Measurements from ENCODE around the gene ATAD3B. TPM values are rescaled to one million over a fixed set of nuclear protein-coding genes. Genes with fewer than 3 reads are reported as not detected.
"Not testable (repeated sequence)": the region's sequence is repeated elsewhere in the genome, so short reads cannot be mapped to it uniquely, and the experiment has no call there.

ATAD3B gene, protein sequence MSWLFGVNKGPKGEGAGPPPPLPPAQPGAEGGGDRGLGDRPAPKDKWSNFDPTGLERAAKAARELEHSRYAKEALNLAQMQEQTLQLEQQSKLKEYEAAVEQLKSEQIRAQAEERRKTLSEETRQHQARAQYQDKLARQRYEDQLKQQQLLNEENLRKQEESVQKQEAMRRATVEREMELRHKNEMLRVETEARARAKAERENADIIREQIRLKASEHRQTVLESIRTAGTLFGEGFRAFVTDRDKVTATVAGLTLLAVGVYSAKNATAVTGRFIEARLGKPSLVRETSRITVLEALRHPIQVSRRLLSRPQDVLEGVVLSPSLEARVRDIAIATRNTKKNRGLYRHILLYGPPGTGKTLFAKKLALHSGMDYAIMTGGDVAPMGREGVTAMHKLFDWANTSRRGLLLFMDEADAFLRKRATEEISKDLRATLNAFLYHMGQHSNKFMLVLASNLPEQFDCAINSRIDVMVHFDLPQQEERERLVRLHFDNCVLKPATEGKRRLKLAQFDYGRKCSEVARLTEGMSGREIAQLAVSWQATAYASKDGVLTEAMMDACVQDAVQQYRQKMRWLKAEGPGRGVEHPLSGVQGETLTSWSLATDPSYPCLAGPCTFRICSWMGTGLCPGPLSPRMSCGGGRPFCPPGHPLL
- 24.0 and 33.8 TPM in 2 replicates for total RNA-seq (2014; rRNA removed; shearing (Covaris generic))

DNA sequence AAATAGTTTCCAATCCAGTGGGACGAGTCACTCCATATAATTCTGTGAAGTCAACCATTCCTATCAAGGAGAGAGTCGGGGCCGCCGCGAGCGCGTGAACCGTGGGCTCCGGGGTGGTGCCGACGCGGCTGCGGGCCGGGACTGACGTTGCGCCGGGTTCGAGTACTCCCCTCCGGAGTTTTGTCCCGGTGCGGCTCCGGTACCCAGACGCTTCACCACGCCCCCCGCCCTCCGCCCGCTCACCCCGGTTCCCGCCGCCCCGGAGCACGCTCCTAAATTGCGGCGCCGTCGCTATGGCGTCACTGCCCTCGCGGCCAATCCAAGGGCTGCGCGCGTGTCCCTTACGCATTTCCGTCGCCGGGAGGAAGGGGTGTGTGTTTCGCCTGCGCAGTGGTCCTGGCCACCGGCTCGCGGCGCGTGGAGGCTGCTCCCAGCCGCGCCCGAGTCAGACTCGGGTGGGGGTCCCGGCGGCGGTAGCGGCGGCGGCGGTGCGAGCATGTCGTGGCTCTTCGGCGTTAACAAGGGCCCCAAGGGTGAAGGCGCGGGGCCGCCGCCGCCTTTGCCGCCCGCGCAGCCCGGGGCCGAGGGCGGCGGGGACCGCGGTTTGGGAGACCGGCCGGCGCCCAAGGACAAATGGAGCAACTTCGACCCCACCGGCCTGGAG, at the start of gene ATAD3B:
ATAD3B (plus strand) TSS at position 377 of the 664 bp plus-strand sequence; CDS start at position 497, 120 bp downstream.
- peak within 1 kb of the TSS; percentile 19 for H3K27ac ChIP-seq
- no peaks in the 10 kb centered on the region for H3K9me3 ChIP-seq (replicated peaks)
- peaks cover 14% of the 10 kb centered on the region for H3K36me3 ChIP-seq
- H3K4me3 ChIP-seq, result peak within 1 kb of the TSS; percentile 56
- H3K4me1 ChIP-seq (replicated peaks), result peaks cover 16% of the 10 kb centered on the region; the same call in 1 of the 2 replicates
- H3K27me3 ChIP-seq (replicated peaks), result no peaks in the 10 kb centered on the region
- peak; percentile 86 to 94 for DNase-seq (ENCODE audit: low read depth in 1 of 2, low spot score in 2 of 2)

DNA sequence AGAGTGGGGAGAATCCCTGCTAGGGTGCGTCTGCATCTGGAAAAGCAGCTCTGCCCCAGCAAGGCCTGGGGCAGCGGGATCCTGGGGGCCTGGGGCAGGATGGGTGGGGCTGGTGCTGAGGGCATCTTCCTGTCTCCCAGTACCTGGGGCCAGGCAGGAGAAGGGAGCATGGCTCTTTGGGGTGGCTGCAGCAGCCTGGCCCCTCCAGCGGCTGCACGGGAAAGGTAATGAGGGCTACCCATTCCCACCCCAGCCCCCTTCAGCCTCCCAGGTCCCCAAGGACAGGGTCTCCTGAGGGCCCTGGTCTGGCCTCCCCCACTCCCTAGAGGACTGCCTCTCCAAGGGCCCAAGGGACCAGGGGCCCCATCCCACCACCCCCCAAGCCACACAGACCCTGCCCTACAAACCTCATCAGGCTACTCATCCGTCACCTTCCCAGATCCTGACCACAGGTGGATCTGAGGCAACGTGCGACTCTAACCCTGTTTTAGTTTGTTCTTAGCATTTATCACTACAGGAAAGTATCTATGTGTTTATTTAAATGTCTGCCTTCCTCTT, 49.6 kb upstream of the ATAD3B start:
- Histone ChIP-seq H3K27me3 (replicated peaks) (no peaks in the 10 kb centered on the region), H3K4me1 (replicated peaks) (peaks cover 7% of the 10 kb centered on the region), H3K4me3 (no peak overlapping the region), H3K27ac (no peak overlapping the region), H3K9me3 (replicated peaks) (no peaks in the 10 kb centered on the region), H3K36me3 (no peaks in the 10 kb centered on the region)
- DNase-seq (ENCODE audit: low read depth in 1 of 2, low spot score in 2 of 2), result no peak

DNA sequence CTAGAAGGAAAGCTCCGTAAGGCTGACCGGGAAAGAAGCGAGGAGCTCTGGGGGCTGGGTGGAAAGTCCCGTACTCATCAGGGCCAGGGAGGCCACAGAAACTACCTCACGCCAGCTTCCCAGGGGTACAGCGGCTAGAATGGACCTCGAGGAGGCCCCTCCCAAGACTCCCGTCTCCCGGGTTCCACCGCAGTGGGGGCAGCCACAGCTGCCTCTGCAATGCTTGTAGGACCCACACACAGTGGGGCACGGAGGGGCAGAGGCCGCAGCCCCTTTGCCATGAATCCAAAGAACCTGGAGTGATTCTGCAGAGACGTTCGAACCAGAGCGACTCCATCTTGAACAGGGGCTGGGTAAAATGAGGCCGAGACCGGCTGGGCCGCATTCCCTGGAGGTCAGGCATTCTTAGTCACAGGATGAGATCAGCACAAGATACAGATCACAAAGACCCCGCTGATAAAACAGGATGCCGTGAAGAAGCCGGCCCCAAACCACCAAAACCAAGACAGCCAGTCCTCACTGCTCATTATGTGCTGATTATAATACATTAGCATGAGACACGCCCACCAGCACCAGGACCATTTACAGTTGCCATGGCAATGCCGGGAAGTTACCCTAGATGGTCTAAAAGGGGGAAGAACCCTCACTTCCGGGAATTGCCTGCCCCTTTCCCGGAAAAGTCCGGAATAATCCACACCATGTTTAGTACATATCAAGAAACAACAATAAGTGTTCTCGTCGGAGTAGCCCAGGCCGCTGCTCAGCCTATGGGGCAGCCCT, 48.9 kb upstream of the ATAD3B start:
- Histone ChIP-seq H3K4me3 (no peak overlapping the region), H3K4me1 (replicated peaks) (peaks cover 7% of the 10 kb centered on the region), H3K36me3 (no peaks in the 10 kb centered on the region), H3K27me3 (replicated peaks) (no peaks in the 10 kb centered on the region), H3K27ac (no peak overlapping the region), H3K9me3 (replicated peaks) (no peaks in the 10 kb centered on the region)
- peak in 1 of 2 experiments; percentile 50 for DNase-seq (ENCODE audit: low read depth in 1 of 2, low spot score in 2 of 2)

DNA sequence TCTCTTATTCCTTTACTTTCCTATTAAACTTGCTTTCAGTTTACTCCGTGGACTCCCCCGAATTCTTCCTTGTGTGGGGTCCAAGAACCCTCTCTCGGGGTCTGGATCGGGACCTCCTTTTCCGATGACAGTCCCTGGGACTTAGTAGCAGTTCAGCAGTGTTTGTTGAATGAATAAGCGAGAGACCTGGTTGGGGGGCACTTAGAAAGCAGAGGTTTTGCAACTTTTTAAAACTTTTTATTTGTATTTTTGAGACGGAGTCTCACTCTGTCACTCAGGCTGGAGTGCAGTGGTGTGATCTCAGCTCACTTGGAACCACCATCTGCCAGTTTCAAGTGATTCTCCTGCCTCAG, 48.3 kb upstream of the ATAD3B start:
- Histone ChIP-seq H3K27me3 (replicated peaks) (no peaks in the 10 kb centered on the region), H3K27ac (no peak overlapping the region), H3K36me3 (no peaks in the 10 kb centered on the region)

GRCh38 chr1:1424707-1425106, 46.9 kb upstream of the ATAD3B start:
- Histone ChIP-seq H3K4me1 (replicated peaks) (peaks cover 10% of the 10 kb centered on the region), H3K4me3 (no peak overlapping the region), H3K27me3 (replicated peaks) (no peaks in the 10 kb centered on the region), H3K36me3 (no peaks in the 10 kb centered on the region), H3K27ac (no peak overlapping the region), H3K9me3 (replicated peaks) (no peaks in the 10 kb centered on the region)
- no peak for DNase-seq (ENCODE audit: low read depth in 1 of 2, low spot score in 2 of 2)

More for the DNA sequence above, 48.3 kb upstream of the ATAD3B start:
- H3K9me3 ChIP-seq (replicated peaks), result no peaks in the 10 kb centered on the region
- DNase-seq (ENCODE audit: low read depth in 1 of 2, low spot score in 2 of 2), result no peak
- no peak overlapping the region for H3K4me3 ChIP-seq
- peaks cover 7% of the 10 kb centered on the region for H3K4me1 ChIP-seq (replicated peaks)

- Histone ChIP-seq H3K36me3 (no peaks in the 10 kb centered on the region), H3K27ac (no peak overlapping the region), H3K9me3 (replicated peaks) (no peaks in the 10 kb centered on the region), H3K27me3 (replicated peaks) (no peaks in the 10 kb centered on the region), H3K4me3 (no peak overlapping the region), H3K4me1 (replicated peaks) (peaks cover 10% of the 10 kb centered on the region)
- DNase-seq (ENCODE audit: low read depth in 1 of 2, low spot score in 2 of 2), result no peak
Observed at GRCh38 chr1:1425426-1425752, 46.2 kb upstream of the ATAD3B start.

- Histone ChIP-seq H3K27me3 (replicated peaks) (no peaks in the 10 kb centered on the region), H3K4me1 (replicated peaks) (peaks cover 10% of the 10 kb centered on the region), H3K36me3 (no peaks in the 10 kb centered on the region), H3K9me3 (replicated peaks) (no peaks in the 10 kb centered on the region), H3K27ac (no peak overlapping the region), H3K4me3 (no peak overlapping the region)
- peak in 1 of 2 experiments; percentile 43 for DNase-seq (ENCODE audit: low read depth in 1 of 2, low spot score in 2 of 2)
Observed at GRCh38 chr1:1425753-1426495, 45.6 kb upstream of the ATAD3B start.

GRCh38 chr1:1426496-1427105, 45.0 kb upstream of the ATAD3B start:
- no peak for DNase-seq (ENCODE audit: low read depth in 1 of 2, low spot score in 2 of 2)
- Histone ChIP-seq H3K36me3 (no peaks in the 10 kb centered on the region), H3K4me1 (replicated peaks) (peaks cover 10% of the 10 kb centered on the region), H3K4me3 (no peak overlapping the region), H3K9me3 (replicated peaks) (no peaks in the 10 kb centered on the region), H3K27ac (no peak overlapping the region), H3K27me3 (replicated peaks) (no peaks in the 10 kb centered on the region)

GRCh38 chr1:1427106-1427819, 44.3 kb upstream of the ATAD3B start:
- H3K9me3 ChIP-seq (replicated peaks), result no peaks in the 10 kb centered on the region
- no peaks in the 10 kb centered on the region for H3K36me3 ChIP-seq
- H3K4me3 ChIP-seq, result 0 out of 2 replicates have a peak overlapping the region, but pooled peaks have one; percentile 15
- peaks cover 10% of the 10 kb centered on the region for H3K4me1 ChIP-seq (replicated peaks)
- no peak overlapping the region for H3K27ac ChIP-seq
- H3K27me3 ChIP-seq (replicated peaks), result no peaks in the 10 kb centered on the region
- DNase-seq (ENCODE audit: low read depth in 1 of 2, low spot score in 2 of 2), result peak in 1 of 2 experiments; percentile 62

GRCh38 chr1:1427820-1428148, 43.8 kb upstream of the ATAD3B start:
- H3K4me3 ChIP-seq, result 0 out of 2 replicates have a peak overlapping the region, but pooled peaks have one; percentile 15

GRCh38 chr1:1428174-1428573, 43.4 kb upstream of the ATAD3B start:
- H3K4me1 ChIP-seq (replicated peaks), result 0 out of 2 replicates have a peak, but pooled peaks cover 3% of the 10 kb centered on the region
- H3K27me3 ChIP-seq (replicated peaks), result no peaks in the 10 kb centered on the region
- H3K27ac ChIP-seq, result no peak overlapping the region
- peak in 1 of 2 experiments; percentile 46 for DNase-seq (ENCODE audit: low read depth in 1 of 2, low spot score in 2 of 2)
- H3K9me3 ChIP-seq (replicated peaks), result no peaks in the 10 kb centered on the region
- H3K36me3 ChIP-seq, result no peaks in the 10 kb centered on the region
- no peak overlapping the region for H3K4me3 ChIP-seq

More at GRCh38 chr1:1427820-1428148, 43.8 kb upstream of the ATAD3B start:
- Histone ChIP-seq H3K27me3 (replicated peaks) (no peaks in the 10 kb centered on the region), H3K9me3 (replicated peaks) (no peaks in the 10 kb centered on the region), H3K4me1 (replicated peaks) (peaks cover 5% of the 10 kb centered on the region), H3K36me3 (no peaks in the 10 kb centered on the region), H3K27ac (no peak overlapping the region)
- no peak for DNase-seq (ENCODE audit: low read depth in 1 of 2, low spot score in 2 of 2)

- H3K9me3 ChIP-seq (replicated peaks); H3K4me3 ChIP-seq; H3K4me1 ChIP-seq (replicated peaks); H3K36me3 ChIP-seq; DNase-seq (ENCODE audit: low read depth in 1 of 2, low spot score in 2 of 2); H3K27ac ChIP-seq; H3K27me3 ChIP-seq (replicated peaks): not testable (repeated sequence)
Observed at GRCh38 chr1:1428967-1429366, 42.6 kb upstream of the ATAD3B start.
